GM19099 (cell line): Measurements from ENCODE around the gene FIBP.

Experiments
- POLR2A ChIP-seq: IDR thresholded peaks from 3 replicates; pipeline ENCODE4 v1.6.1; 2011; ENCODE audit warnings: low read depth; ENCODE audit not compliant: insufficient read length; ENCODE audit errors: extremely low read depth

The FIBP gene

DNA sequence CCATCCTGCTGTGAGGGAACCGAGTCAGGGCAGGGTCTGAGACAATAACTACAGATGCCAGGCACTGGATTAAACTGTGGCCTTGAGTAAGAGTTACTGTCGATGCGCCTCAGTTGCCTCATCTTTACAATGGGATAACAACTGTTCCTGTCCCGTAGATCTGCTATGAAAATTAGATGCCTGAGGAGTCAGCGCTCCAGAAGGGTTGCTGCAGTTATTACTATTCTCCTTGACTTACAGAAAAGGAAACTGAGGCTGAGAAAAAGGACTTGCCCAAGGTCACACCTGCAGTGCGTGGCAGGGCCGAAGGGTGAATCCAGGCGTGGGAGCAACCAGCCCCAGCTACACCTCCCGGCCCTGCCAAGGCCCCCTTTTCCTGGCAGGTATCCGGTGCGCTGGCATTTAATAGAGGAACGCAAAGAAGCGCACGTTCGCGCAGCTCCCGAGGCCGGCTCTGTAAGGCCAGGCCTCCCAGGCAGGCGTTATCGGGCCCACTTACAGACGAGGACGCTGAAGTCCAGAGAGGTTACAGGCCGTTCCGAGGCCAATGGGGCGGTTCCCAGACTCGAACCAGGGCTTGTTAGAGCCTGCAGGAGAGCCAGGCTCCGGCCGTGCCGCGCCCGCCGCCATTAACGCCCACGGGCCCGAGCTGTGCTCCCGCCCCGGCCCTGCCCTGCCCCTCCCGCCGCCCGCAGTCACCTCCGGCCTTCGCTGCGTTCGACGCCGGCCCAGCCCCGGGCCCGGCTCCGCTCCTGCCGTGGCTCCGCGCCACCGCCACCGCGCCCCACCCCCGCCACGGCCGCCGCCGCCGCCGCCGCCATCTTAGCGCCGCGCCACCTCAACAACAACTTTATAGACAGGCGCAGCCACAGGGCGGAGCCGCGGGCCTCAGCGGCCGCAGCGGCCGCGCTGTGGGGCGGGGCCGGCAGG is 30.2 kb upstream of the FIBP start, which contains the start of gene C11orf68:
C11orf68 (minus strand) TSS at position 852 of the 930 bp plus-strand sequence; CDS start at position 821, 31 bp downstream.
- TF ChIP-seq POLR2A, result peak; percentile 82

DNA sequence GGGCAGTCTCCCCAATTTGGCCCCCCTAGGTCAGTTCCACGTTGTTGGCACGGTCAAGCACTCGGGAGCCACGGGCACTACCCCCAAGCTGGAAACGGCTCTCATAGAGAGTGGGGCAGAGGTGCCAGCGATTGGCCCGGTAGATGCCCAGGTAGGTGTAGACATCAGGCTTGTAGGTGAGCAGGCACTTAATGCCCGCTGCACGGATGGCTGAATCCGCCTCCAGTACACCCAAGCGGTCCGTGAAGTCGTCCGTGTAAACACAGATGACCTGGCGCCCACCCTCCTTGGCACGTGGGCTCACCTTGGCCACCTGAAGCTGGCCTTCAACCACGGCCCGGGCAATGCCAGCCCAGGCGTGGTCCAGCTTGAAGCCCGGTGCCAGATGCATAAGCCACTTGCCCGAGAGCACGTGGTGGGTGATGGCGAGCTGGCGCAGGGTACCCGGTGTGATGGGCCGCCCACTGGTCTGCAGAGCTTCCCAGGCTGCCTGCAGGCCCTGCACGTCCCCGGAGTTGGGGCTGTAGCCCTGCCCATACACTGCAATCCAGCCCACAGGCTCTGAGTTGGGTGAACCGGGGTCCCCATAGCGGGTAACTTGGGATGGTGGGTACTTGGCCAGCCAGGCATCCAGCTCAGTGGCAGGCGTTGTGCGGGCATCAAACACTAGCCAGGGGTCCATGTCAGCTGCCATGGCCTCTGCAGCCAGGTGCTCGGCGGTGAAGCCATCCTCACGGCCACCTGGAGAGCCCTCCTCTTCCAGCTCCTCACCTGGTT is 29.4 kb upstream of the FIBP start:
- no peak for TF ChIP-seq POLR2A

DNA sequence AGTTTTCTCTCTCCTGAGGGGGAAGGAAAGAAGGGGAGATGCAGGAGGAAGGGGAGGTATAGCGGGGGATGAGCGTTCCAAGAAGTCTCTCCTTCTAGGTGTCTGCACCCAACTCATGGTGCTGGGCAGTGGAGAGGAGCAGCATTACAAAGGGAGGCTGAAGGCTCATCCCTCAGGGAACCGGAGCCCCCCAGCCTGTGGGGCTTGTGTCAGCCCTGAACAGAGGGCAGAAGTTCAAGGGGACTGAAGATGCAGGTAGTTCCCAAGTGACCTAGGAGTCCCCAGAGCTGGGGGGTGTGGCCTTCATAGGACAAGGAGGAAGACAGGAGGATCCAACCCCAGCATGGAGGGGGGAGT is 28.8 kb upstream of the FIBP start:
- no peak for TF ChIP-seq POLR2A

DNA sequence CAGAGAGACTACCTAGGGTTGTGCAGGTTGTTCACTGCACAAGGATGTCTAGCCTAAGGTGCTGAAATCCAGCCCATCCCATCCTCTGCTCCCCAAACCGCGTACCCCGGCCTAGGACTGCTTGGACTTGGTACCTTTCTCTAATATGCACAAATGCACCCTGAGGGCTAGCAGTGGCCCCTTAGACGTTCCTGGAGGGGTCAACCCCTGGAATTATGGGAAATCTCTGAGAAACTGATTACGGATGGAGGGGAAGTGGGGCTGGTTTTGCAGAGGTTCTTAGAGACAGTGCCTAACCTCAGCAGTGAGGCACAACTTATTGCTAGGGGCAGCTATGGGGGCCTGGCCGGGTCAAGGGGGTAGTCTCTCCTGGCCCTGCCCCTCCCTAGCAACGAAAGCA is 28.1 kb upstream of the FIBP start:
- no peak for TF ChIP-seq POLR2A

DNA sequence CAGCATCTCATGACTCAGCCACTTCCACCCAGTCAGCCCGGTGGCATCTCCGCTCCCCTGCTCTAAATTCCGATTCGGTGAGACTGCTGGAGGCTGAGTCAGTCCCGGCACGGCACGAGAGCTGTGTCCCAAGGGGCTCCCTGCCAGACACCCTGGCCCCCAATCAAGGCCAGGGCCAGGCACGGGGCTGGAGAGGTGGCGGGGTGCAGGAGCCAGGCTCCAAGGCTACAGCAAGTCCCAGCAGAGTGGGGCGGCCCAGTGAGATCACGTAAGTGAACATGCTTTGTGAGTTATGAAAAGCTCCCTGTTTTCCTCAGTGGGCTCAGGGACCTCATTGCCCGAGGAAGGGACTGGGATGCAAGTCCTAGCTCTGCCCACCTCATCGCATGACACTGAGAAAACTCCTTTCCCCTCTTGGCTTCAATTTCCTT is 27.6 kb upstream of the FIBP start:
- no peak for TF ChIP-seq POLR2A

DNA sequence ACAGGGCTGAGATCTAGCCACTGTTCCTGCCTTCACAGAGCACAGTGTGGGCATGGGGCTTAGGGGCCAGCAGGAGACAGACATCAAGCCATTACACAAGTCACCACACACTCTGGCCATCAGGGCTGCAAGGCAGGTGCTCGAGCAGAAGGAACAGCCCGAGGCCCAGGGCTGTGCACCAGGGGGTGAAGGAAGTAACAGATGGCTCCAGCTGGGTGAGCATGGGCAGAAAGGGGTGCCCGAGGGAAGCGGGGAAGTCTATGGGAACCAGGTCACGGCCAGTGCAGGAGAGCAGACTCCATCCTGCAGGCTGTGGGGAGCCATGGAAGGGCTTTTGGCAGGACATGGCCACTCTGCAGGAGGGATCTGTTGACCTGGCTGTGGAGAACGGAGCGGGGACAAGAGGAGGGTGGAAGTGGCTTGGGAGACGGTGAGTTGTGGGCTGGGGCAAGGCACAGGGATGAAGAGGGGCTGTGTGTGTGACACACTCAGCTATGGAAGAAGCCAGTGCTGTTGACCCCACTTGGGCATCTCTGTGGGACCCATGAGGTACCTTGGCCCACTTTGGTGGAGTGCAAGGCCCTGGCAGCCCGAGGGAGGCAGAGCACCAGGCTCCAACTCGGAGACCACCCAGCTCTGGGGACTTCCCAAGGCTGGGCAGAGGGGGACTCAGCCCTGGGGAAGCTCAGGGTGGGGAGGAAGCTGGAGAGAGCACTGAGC is 27.0 kb upstream of the FIBP start:
- no peak for TF ChIP-seq POLR2A

DNA sequence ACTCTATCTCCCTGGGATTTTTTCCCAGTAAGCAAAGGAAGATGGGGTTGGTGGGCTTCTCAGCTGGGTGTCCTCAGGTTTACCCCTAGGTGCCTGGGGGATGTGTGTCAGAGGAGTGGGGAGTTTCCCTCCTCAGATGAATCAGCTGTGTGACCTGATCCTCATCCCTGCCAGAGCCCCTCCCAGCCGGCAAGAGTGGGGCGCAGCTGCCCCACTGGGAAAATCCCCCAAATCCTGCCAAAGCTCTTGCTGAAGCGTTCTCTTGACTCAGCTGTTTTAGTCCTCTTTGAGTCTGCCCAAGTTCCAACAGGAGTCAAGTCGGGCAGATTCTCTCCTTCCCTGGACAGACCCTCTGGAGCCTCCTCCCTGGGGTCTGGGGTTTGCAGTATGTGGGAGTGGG is 24.6 kb upstream of the FIBP start:
- no peak for TF ChIP-seq POLR2A

DNA sequence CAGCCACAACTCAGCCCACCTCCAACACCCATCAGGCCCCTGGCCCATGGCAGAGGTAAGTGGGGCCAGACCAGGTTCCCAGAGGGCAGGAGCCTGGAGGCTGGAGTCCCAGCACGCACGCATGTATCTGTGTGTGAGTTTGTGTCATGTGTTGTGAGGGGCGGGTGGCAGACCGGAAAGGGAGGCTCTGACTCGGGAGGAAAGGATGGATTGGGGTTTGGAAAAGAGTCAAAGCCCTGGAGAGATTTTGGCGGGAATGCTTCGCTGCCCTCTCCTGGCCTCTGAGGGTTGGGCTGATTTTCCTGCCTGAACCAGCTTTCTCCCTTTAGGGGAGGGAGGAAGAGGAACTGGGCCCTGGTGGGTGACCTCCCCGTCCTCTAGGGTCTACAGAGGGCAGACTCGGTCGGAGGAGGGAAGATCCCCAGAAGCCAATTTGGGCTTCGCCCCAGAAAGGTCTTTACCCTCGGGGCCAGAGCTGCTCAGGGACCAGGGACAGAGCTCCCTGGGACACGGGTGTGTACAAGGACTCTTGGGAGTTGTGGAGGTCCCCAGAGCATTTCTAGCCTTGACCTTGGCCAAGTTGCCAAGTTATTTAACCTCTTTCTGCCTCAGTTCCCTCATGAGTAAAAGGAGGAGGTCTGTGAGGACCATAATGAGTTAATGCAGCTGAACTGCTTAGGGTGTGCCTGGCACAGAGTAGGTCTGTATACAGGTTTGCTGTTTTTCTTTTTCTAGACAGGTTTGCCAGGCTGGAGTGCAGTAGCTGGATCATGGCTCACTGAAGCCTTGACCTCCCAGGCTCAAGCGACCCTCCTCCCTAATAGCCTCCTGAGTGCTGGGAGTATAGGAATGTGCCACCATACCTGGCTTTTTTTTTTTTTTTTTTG is 23.7 kb upstream of the FIBP start:
- no peak for TF ChIP-seq POLR2A

DNA sequence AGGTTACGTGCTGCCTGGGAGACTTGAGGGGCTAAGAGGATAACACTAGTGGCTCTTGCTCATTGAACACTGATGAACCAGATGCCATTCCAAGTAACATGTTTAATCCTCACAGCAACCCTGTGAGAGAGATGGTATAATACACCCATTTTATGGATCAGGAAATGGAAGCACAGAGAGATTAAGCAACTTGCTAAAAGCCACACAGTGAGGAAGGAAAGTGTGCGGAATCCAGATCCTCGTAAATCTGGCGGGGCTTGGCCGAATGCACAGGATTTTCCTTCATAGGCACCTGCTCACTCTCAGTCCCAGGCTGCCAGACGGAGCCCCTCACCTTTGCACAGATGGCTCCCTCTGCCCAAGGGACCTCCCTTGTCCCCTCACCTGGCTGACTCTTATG is 19.6 kb upstream of the FIBP start:
- TF ChIP-seq POLR2A, result no peak

DNA sequence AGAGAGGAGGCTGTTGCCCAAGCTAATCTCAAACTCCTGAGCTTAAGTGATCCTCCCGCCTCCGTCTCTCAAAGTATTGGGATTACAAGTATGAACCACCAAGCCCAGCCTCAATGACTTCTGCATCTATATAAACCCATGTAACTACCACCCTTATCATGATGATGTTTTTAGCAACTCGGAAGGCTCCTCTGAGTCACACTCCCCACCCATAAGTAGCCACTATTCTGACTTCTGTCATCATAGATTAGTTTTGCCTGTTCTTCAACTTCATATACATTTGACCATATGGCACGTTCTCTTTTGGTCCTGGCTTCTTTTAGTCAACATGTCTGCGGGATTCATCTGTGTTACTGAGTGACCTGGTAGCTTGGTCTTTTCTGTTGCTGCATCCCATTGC is 18.3 kb upstream of the FIBP start:
- TF ChIP-seq POLR2A, result no peak

DNA sequence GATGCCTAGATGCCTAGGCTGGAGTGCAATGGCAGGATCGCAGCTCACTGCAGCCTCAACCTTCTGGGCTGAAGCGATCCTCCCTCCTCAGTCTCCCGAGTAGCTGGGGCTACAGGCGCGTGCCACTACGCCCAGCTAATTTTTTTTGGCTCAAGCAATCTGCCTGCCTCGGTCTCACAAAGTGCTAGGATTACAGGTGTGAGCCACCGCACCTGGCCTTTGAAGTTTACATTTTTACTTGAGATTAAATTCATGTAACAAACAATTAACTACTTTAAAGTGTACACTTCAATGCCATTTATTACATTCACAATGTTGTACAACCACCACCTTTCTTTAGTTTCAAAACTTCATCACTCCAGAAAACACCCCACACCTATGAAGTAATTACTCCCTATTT is 15.4 kb upstream of the FIBP start:
- no peak for TF ChIP-seq POLR2A

DNA sequence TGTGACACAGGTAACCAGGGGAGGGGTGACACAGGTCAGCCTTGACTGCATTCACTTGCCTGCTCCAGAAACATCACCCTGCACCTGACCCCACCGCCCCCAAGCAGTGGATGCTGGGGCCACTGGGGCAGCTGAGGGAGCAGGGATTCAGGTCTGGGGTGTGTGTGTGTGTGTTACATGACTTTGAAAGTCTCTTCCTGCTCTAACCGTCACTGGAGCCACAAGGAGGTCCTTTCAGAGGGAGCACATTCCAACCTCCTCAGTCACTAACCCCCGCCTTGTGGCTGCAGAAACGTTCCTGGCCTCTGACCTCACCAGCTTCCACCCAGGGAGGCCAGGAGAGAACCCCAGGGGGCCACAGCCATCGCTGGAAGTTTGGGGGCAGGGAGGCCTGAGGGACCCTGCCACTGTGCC is 14.8 kb upstream of the FIBP start:
- no peak for TF ChIP-seq POLR2A

DNA sequence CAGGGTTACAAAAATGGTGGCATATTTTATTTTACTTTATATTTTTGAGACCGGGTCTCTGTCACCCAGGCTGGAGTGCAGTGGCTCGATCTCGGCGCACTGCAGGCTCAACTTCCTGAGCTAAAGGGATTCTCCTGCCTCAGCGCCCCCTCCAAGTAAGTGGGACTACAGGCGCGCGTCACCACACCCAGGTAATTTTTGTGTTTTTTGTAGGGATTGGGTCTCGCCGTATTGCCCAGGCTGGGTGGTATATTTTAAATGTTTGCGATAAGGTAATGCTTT is 12.6 kb upstream of the FIBP start:
- TF ChIP-seq POLR2A, result no peak

DNA sequence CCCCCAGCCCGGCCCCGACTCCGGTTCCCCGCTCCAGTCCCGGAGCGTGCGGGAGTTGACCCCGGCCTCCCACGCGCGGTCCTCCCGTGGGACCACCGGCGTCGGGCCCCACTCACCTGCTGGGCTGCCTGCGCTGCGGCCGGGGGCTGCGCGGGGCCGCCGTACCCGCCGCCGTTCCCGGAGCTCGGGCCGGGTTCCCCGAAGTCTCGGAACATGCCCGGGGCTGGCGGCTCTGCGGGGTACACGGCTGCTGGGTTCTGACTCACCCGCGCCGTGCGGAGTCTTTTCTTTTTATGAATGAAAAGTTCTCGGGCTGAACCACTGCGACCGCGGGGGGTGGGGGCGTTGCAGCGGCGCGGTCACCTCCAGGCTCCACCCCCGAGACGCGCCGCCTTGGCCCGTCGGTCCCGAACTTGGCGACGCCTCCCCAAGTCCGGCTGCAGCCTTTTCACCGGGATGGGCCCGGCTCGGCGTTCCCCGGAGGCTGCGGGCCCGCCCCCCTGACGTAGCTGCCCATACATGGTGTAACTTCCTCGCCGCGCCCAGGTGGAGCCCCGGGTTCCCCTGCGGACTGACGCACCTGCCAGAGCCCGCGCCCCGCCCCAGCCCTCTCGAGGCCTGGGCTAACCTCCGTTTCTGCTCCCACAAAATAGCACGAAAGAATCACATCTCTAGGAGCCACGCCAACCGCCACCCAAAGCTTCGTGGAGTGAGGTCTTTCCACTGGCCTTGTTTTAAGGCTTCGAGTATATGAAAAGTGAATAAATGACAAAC is 12.0 kb upstream of the FIBP start, which contains the start of gene FOSL1:
FOSL1 (minus strand) TSS at position 264 of the 774 bp plus-strand sequence; CDS start at position 215, 49 bp downstream.
- peak; percentile 78 for TF ChIP-seq POLR2A
